H9 (cell line): ENCODE measurements around the gene PHF11. TPM values are rescaled to one million over a fixed set of nuclear protein-coding genes. Genes with fewer than 3 reads are reported as not detected.
A peak's percentile ranks its signal among the peaks of the same experiment; 100 is the strongest.

ENCODE experiments used
- DNase-seq: peaks from one replicate; pipeline ENCODE4 v3.0.0-alpha.2; 2017
- H2AFZ ChIP-seq: one replicate; pipeline ENCODE4 v1.6.1; 2013; ENCODE audit warnings: mild to moderate bottlenecking, low read length, control low read depth, moderate library complexity
- H2AK5ac ChIP-seq: 2 replicates; pipeline ENCODE4 v1.6.1; 2013; ENCODE audit warnings: low read length, control low read depth, mixed read lengths; ENCODE audit not compliant: insufficient read length
- H2BK120ac ChIP-seq: one replicate; pipeline ENCODE4 v1.6.1; 2013; ENCODE audit warnings: low read depth, mild to moderate bottlenecking, low read length, control low read depth, inconsistent platforms; ENCODE audit not compliant: poor library complexity, severe bottlenecking
- H2BK12ac ChIP-seq: 2 replicates; pipeline ENCODE4 v1.6.1; 2013; ENCODE audit warnings: low read length, control low read depth, mixed read lengths, low read depth; ENCODE audit not compliant: insufficient read length
- H2BK15ac ChIP-seq: 2 replicates; pipeline ENCODE4 v1.6.1; 2013; ENCODE audit warnings: low read depth, low read length, control low read depth
- H2BK20ac ChIP-seq: one replicate; pipeline ENCODE4 v1.6.1; 2013; ENCODE audit warnings: low read depth, mild to moderate bottlenecking, low read length, control low read depth, inconsistent platforms; ENCODE audit not compliant: poor library complexity, severe bottlenecking
- H2BK5ac ChIP-seq: 2 replicates; pipeline ENCODE4 v1.6.1; 2013; ENCODE audit warnings: low read length, control low read depth, mixed read lengths; ENCODE audit not compliant: insufficient read length
- H3K14ac ChIP-seq: 2 replicates; pipeline ENCODE4 v1.6.1; 2013; ENCODE audit warnings: low read length, control low read depth; ENCODE audit not compliant: insufficient read depth
- H3K18ac ChIP-seq: 2 replicates; pipeline ENCODE4 v1.6.1; 2013; ENCODE audit warnings: low read depth, mild to moderate bottlenecking, mixed read lengths, low read length, control low read depth; ENCODE audit not compliant: insufficient read length
- H3K23ac ChIP-seq: 2 replicates; pipeline ENCODE4 v1.6.1; 2013; ENCODE audit warnings: low read length, control low read depth, mixed read lengths, low read depth; ENCODE audit not compliant: insufficient read length
- H3K23me2 ChIP-seq: 2 replicates; pipeline ENCODE4 v1.6.1; 2013; ENCODE audit warnings: low read depth, mild to moderate bottlenecking, mixed read lengths, low read length, control low read depth; ENCODE audit not compliant: insufficient read length, poor library complexity, severe bottlenecking
- H3K27ac ChIP-seq: 2 replicates; pipeline ENCODE4 v1.5.1; 2013; ENCODE audit warnings: low read length, control low read depth, mixed read lengths, low read depth; ENCODE audit not compliant: insufficient read length
- H3K27me3 ChIP-seq: 2 replicates; pipeline ENCODE4 v1.6.1; 2013; ENCODE audit warnings: low read length, control low read depth, inconsistent platforms; ENCODE audit not compliant: insufficient read depth
- H3K4ac ChIP-seq: 2 replicates; pipeline ENCODE4 v1.6.1; 2013; ENCODE audit warnings: low read depth, mild to moderate bottlenecking, control low read depth, inconsistent platforms, low read length, moderate library complexity
- H3K4me1 ChIP-seq: 2 replicates; pipeline ENCODE4 v1.6.1; 2013; ENCODE audit warnings: low read length, control low read depth, inconsistent platforms; ENCODE audit not compliant: insufficient read depth
- H3K4me2 ChIP-seq: 2 replicates; pipeline ENCODE4 v1.6.1; 2013; ENCODE audit warnings: low read length, control low read depth, mixed read lengths; ENCODE audit not compliant: insufficient read length, insufficient read depth
- H3K56ac ChIP-seq: 2 replicates; pipeline ENCODE4 v1.6.1; 2013; ENCODE audit warnings: low read depth, mild to moderate bottlenecking, mixed read lengths, low read length, control low read depth; ENCODE audit not compliant: insufficient read length
- H3K79me1 ChIP-seq: 2 replicates; pipeline ENCODE4 v1.6.1; 2013; ENCODE audit warnings: low read depth, mild to moderate bottlenecking, moderate library complexity, low read length, control low read depth, inconsistent platforms; ENCODE audit not compliant: insufficient read depth, poor library complexity, severe bottlenecking
- H3K79me2 ChIP-seq: 2 replicates; pipeline ENCODE4 v1.6.1; 2013; ENCODE audit warnings: low read length, control low read depth, inconsistent platforms; ENCODE audit not compliant: insufficient read depth
- H3K9ac ChIP-seq: 2 replicates; pipeline ENCODE4 v1.6.1; 2013; ENCODE audit warnings: low read length, control low read depth, mixed read lengths; ENCODE audit not compliant: insufficient read length; ENCODE audit errors: extremely low read depth
- H3K9me3 ChIP-seq: one replicate; pipeline ENCODE4 v1.6.1; 2013; ENCODE audit warnings: low read depth, low read length, inconsistent platforms; ENCODE audit not compliant: control insufficient read depth
- H3T11ph ChIP-seq: one replicate; pipeline ENCODE4 v1.6.1; 2013; ENCODE audit warnings: mild to moderate bottlenecking, low read length, control low read depth, inconsistent platforms
- H4K20me1 ChIP-seq: one replicate; pipeline ENCODE4 v1.6.1; 2013; ENCODE audit not compliant: control insufficient read depth, insufficient read length, insufficient read depth
- H4K5ac ChIP-seq: 2 replicates; pipeline ENCODE4 v1.6.1; 2013; ENCODE audit warnings: low read depth, mild to moderate bottlenecking, mixed read lengths, low read length, control low read depth; ENCODE audit not compliant: insufficient read length
- H4K8ac ChIP-seq: replicated peaks from 2 replicates; pipeline ENCODE4 v1.6.1; 2013; ENCODE audit warnings: low read length, control low read depth, mixed read lengths, low read depth; ENCODE audit not compliant: insufficient read length
- H4K91ac ChIP-seq: 2 replicates; pipeline ENCODE4 v1.6.1; 2013; ENCODE audit warnings: low read depth, mild to moderate bottlenecking, moderate library complexity, mixed read lengths, low read length, control low read depth; ENCODE audit not compliant: insufficient read length
- H3K27ac Mint-ChIP-seq, 3 experiments: 2 replicates in 2 of 3; 3 replicates in 1 of 3; pipeline ENCODE4 v1.8.0; 2020 to 2021; ENCODE audit warnings: mixed read lengths in 3 of 3, mild to moderate bottlenecking in 1 of 3, moderate library complexity in 1 of 3
- H3K27me3 Mint-ChIP-seq: 2 replicates; pipeline ENCODE4 v1.8.0; 2021; ENCODE audit warnings: low read depth, mild to moderate bottlenecking, moderate library complexity, mixed read lengths
- H3K36me3 Mint-ChIP-seq, 3 experiments: 2 replicates in 2 of 3; 3 replicates in 1 of 3; pipeline ENCODE4 v1.8.0; 2020 to 2021; ENCODE audit warnings: low read depth in 3 of 3, mixed read lengths in 3 of 3; ENCODE audit not compliant: insufficient read depth in 1 of 3
- H3K4me1 Mint-ChIP-seq, 2 experiments: 2 replicates each; pipeline ENCODE4 v1.8.0; 2020; ENCODE audit warnings: mixed read lengths in 2 of 2
- H3K4me3 Mint-ChIP-seq, 2 experiments: 2 replicates in 1 of 2; 3 replicates in 1 of 2; pipeline ENCODE4 v1.8.0; 2020 to 2021; ENCODE audit warnings: mild to moderate bottlenecking in 2 of 2, mixed read lengths in 2 of 2, moderate library complexity in 1 of 2
- H3K9me3 Mint-ChIP-seq, 2 experiments: 2 replicates in 1 of 2; 3 replicates in 1 of 2; pipeline ENCODE4 v1.8.0; 2020; ENCODE audit warnings: mild to moderate bottlenecking in 2 of 2, mixed read lengths in 2 of 2, moderate library complexity in 1 of 2
- WGBS: extraction: QIAGEN DNeasy Blood & Tissue Kit; methylation state at CpG from one replicate; pipeline ENCODE4 v1.1.7; 2013; ENCODE audit warnings: missing lambda C conversion rate, low lambda C conversion rate, mixed read lengths; ENCODE audit not compliant: insufficient read length; ENCODE audit errors: extremely low coverage; 5-methylcytosine and 5-hydroxymethylcytosine counted together
- total RNA-seq: library from RNA; stranded (reverse); gene quantifications from 2 replicates; pipeline ENCODE4 v1.2.1, GENCODE V29; 2021
- TF ChIP-seq, protein P1 (sequence below): fragments of 200-600 bp; sonication (generic); conservative IDR thresholded peaks from 3 replicates; pipeline ENCODE4 v1.8.0; 2021; ENCODE audit warnings: antibody characterized with exemption, mild to moderate bottlenecking

PHF11 gene
- total RNA-seq, 1 experiment from 2014 or later, result 13.5 TPM

DNA sequence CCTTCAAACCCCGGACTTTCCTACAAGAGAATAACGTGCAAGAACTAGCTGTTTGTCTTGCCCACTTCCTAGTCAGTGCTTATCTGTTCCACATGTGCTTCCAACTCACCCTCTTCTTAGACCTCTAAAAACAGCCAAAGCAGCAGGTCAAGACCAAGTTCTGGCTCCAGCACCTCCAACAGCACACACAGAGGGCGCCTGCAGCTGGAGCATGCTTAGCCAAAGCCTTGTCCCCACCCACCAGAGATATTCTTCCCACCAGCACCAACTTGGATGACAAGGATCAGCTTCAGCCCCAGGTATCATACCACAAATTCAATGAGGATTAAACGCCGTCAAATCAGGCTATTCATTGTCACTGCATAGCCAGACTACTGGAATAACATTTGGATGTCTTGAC, 71.7 kb downstream of the PHF11 start:
- no peaks in the 10 kb centered on the region for H3K23me2 ChIP-seq
- H4K91ac ChIP-seq, result no peak overlapping the region
- no peak overlapping the region for H3K56ac ChIP-seq
- H2BK15ac ChIP-seq, result no peak overlapping the region
- no peak overlapping the region for H3K4ac ChIP-seq
- no peaks in the 10 kb centered on the region for H4K20me1 ChIP-seq
- H3K9ac ChIP-seq, result no peak overlapping the region
- H3T11ph ChIP-seq, result no peak overlapping the region
- H3K14ac ChIP-seq, result no peak overlapping the region
- no peak overlapping the region for H2BK5ac ChIP-seq
- no peaks in the 10 kb centered on the region for H3K27me3 ChIP-seq
- no peaks in the 10 kb centered on the region for H3K9me3 ChIP-seq
- H3K18ac ChIP-seq, result no peak overlapping the region
- H4K5ac ChIP-seq, result no peak overlapping the region
- H3K4me1 Mint-ChIP-seq, result no peaks in the 10 kb centered on the region
- no peaks in the 10 kb centered on the region for H3K79me2 ChIP-seq
- peak overlapping the region in 1 of 3 experiments; percentile 32; a peak in 2 of 7 replicates for H3K27ac Mint-ChIP-seq
- H3K23ac ChIP-seq, result no peak overlapping the region
- no peak overlapping the region for H2BK120ac ChIP-seq
- DNase-seq, result no peak
- no peak overlapping the region for H3K4me3 Mint-ChIP-seq
- no peak overlapping the region for H2BK20ac ChIP-seq
- H4K8ac ChIP-seq, result no peak overlapping the region
- no peaks in the 10 kb centered on the region for H3K27me3 Mint-ChIP-seq
- peaks cover 24 to 39% (median 36%) of the 10 kb centered on the region in 3 experiments for H3K36me3 Mint-ChIP-seq
- no peak overlapping the region for H2BK12ac ChIP-seq
- H3K27ac ChIP-seq, result no peak overlapping the region
- no peak overlapping the region for H3K4me2 ChIP-seq
- no peak overlapping the region for H2AK5ac ChIP-seq
- H2AFZ ChIP-seq, result no peak overlapping the region
- no CpG with 5 or more reads among the region's 5 CpGs for WGBS
- TF ChIP-seq, protein P1, sequence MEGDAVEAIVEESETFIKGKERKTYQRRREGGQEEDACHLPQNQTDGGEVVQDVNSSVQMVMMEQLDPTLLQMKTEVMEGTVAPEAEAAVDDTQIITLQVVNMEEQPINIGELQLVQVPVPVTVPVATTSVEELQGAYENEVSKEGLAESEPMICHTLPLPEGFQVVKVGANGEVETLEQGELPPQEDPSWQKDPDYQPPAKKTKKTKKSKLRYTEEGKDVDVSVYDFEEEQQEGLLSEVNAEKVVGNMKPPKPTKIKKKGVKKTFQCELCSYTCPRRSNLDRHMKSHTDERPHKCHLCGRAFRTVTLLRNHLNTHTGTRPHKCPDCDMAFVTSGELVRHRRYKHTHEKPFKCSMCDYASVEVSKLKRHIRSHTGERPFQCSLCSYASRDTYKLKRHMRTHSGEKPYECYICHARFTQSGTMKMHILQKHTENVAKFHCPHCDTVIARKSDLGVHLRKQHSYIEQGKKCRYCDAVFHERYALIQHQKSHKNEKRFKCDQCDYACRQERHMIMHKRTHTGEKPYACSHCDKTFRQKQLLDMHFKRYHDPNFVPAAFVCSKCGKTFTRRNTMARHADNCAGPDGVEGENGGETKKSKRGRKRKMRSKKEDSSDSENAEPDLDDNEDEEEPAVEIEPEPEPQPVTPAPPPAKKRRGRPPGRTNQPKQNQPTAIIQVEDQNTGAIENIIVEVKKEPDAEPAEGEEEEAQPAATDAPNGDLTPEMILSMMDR, result no peak
- peaks cover 0 to 5% of the 10 kb centered on the region in 2 experiments; a peak in 1 of 5 replicates for H3K9me3 Mint-ChIP-seq
- H3K4me1 ChIP-seq, result no peaks in the 10 kb centered on the region
- H3K79me1 ChIP-seq, result peaks cover 2% of the 10 kb centered on the region
